Ovary (tissue), 3 donors: ENCODE data around the gene GNG11.

Experiments
- CTCF ChIP-seq, 3 donors: fragments of 450-650 bp in 2 of 3; fragments of 200-600 bp in 1 of 3; IDR thresholded peaks; one replicate each; pipeline versions ENCODE4 v1.5.1 to v1.8.0; 2016 to 2022; ENCODE audit warnings: antibody characterized with exemption in 3 of 3, mild to moderate bottlenecking in 1 of 3
- EP300 ChIP-seq: sonication (generic); formaldehyde crosslinking; IDR thresholded peaks from one replicate; pipeline ENCODE4 v1.6.1; 2017; ENCODE audit warnings: antibody characterized with exemption
- POLR2A ChIP-seq: fragments of 450-650 bp; IDR thresholded peaks from one replicate; pipeline ENCODE4 v1.6.1; 2017; ENCODE audit warnings: antibody characterized with exemption, mild to moderate bottlenecking, moderate library complexity
- donor health status: DM: no; HTN: no; CAD: no.

- TF ChIP-seq CTCF (IDR thresholded peaks at IDR 0.05) (no peak), POLR2A (no peak), EP300 (no peak)
These were observed 43.3 kb downstream of the GNG11 start for GRCh38 chr7:93964813-93965212.
